Sigmoid colon (tissue), 7 donors: Measurements from ENCODE around the gene CSF3. TPM values are rescaled to one million over a fixed set of nuclear protein-coding genes. Genes with fewer than 3 reads are reported as not detected.

ENCODE experiments used
- DNase-seq: peaks from one replicate; pipeline ENCODE4 v3.0.0-alpha.2; 2019
- H3K27ac ChIP-seq, 4 donors: fragments of 200-600 bp; sonication (generic); one replicate each; pipeline ENCODE4 v1.5.1; 2016 to 2019; ENCODE audit warnings: mild to moderate bottlenecking in 1 of 4
- H3K27me3 ChIP-seq, 3 donors: fragments of 200-600 bp; sonication (generic); one replicate each; pipeline ENCODE4 v1.5.1; 2019; ENCODE audit warnings: mild to moderate bottlenecking in 1 of 3
- H3K36me3 ChIP-seq, 4 donors: fragments of 200-600 bp; sonication (generic); one replicate each; pipeline ENCODE4 v1.5.1; 2016 to 2019
- H3K4me1 ChIP-seq, 4 donors: fragments of 200-600 bp; sonication (generic); one replicate each; pipeline ENCODE4 v1.5.1; 2017 to 2019
- H3K4me3 ChIP-seq, 4 donors: fragments of 200-600 bp; sonication (generic); one replicate each; pipeline ENCODE4 v1.5.1; 2017 to 2019; ENCODE audit warnings: mild to moderate bottlenecking in 2 of 4, moderate library complexity in 1 of 4
- H3K9me3 ChIP-seq, 4 donors: fragments of 200-600 bp in 3 of 4; sonication (generic) in 3 of 4; one replicate each; pipeline versions ENCODE4 v1.5.1 to v1.6.1; 2013 to 2019
- EP300 ChIP-seq, 4 donors: sonication (generic); formaldehyde crosslinking; IDR thresholded peaks; one replicate each; pipeline ENCODE4 v1.6.1; 2017; ENCODE audit warnings: antibody characterized with exemption in 4 of 4
- POLR2A ChIP-seq, 2 donors: fragments of 450-650 bp; IDR thresholded peaks; one replicate each; pipeline ENCODE4 v1.6.1; 2016; ENCODE audit warnings: antibody characterized with exemption in 2 of 2, mild to moderate bottlenecking in 2 of 2, moderate library complexity in 2 of 2
- POLR2AphosphoS5 ChIP-seq, 4 donors: sonication (generic); formaldehyde crosslinking; IDR thresholded peaks; one replicate each; pipeline ENCODE4 v1.6.1; 2017; ENCODE audit warnings: antibody characterized with exemption in 4 of 4
- WGBS, 2 donors: extraction: QIAGEN DNeasy Blood & Tissue Kit; methylation state at CpG; one replicate each; pipeline ENCODE4 v1.1.7; 2013; 5-methylcytosine and 5-hydroxymethylcytosine counted together
- intact Hi-C: fragments of 100-400 bp; cut with DNase I; formaldehyde crosslinking; loops from one replicate; pipeline ENCODE4 v1.15.1; 2023
- polyA plus RNA-seq, 3 donors: library from polyadenylated mRNA; stranded (reverse); fragments of 200-250 nt; gene quantifications; one replicate each; pipeline ENCODE4 v1.2.3, GENCODE V29; 2013
- total RNA-seq, 4 donors: library from RNA; depleted of rRNA; stranded (reverse); fragments of >200 nt; gene quantifications; one replicate each; pipeline ENCODE4 v1.1.0, GENCODE V29; 2016
- TF ChIP-seq, protein P1 (sequence below), 4 experiments: fragments of 450-650 bp in 3 of 4; fragments of 200-600 bp in 1 of 4; IDR thresholded peaks; one replicate each; pipeline ENCODE4 v1.5.1; 2016 to 2019; ENCODE audit warnings: antibody characterized with exemption in 4 of 4, mild to moderate bottlenecking in 3 of 4, moderate library complexity in 2 of 4
- donor health status: healthy with polysubstance abuse.
- donor health status: Bipolar disorder and iron deficiency.
- donor health status: healthy.

CSF3 gene
- total and polyA plus RNA-seq, 7 donors, result 1.2 to 23.3 (median 3.1) TPM; not detected in 4

- WGBS, 2 donors, result 82 to 83% methylated on average over 5 of the region's 5 CpGs
- Histone ChIP-seq H3K27me3 (peaks cover 0 to 7% (median 0%) of the 10 kb centered on the region in 3 donors), H3K4me1 (peaks cover 0 to 7% (median 2%) of the 10 kb centered on the region in 4 donors), H3K27ac (no peak overlapping the region), H3K4me3 (no peak overlapping the region), H3K9me3 (no peaks in the 10 kb centered on the region), H3K36me3 (no peaks in the 10 kb centered on the region)
- intact Hi-C loops, result loop anchor here (10.0 kb wide), 1 partner anchor 350 kb away; the partner anchor contains the start of gene PPP1R1B
- no peak for DNase-seq
- TF ChIP-seq, protein P1, sequence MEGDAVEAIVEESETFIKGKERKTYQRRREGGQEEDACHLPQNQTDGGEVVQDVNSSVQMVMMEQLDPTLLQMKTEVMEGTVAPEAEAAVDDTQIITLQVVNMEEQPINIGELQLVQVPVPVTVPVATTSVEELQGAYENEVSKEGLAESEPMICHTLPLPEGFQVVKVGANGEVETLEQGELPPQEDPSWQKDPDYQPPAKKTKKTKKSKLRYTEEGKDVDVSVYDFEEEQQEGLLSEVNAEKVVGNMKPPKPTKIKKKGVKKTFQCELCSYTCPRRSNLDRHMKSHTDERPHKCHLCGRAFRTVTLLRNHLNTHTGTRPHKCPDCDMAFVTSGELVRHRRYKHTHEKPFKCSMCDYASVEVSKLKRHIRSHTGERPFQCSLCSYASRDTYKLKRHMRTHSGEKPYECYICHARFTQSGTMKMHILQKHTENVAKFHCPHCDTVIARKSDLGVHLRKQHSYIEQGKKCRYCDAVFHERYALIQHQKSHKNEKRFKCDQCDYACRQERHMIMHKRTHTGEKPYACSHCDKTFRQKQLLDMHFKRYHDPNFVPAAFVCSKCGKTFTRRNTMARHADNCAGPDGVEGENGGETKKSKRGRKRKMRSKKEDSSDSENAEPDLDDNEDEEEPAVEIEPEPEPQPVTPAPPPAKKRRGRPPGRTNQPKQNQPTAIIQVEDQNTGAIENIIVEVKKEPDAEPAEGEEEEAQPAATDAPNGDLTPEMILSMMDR (IDR thresholded peaks at IDR 0.05), result no peak
- TF ChIP-seq POLR2A (IDR thresholded peaks at IDR 0.05) (no peak), POLR2AphosphoS5 (IDR thresholded peaks at IDR 0.05) (no peak), EP300 (IDR thresholded peaks at IDR 0.05) (no peak)
Observed at GRCh38 chr17:39974433-39974832, 40.8 kb upstream of the CSF3 start.

DNA sequence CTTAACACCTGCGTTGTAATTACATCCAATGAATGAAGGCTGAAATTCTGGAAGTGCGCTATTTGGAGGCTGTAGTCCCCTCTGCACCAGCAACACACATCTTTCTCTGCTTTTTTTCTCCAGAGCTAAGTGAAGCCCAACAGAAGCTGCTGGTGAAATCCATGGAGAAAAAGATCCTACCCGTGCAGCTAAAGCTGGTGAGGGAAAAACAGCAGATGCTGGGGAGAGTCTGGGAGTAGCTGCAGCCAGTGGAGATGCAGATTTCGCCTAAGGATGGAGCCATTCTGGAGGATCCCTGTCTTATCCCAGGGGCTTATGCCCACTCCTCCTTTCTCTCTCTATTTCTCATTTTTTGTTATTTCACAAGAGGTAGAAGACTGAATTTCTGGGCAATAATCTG, 39.4 kb upstream of the CSF3 start:
- 74 to 80% methylated on average over 4 of the region's 4 CpGs for WGBS, 2 donors
- H3K27me3 ChIP-seq, result peaks cover 0 to 3% (median 0%) of the 10 kb centered on the region in 3 donors
- no peak overlapping the region for H3K27ac ChIP-seq
- no peaks in the 10 kb centered on the region for H3K9me3 ChIP-seq
- TF ChIP-seq POLR2A (IDR thresholded peaks at IDR 0.05) (no peak), POLR2AphosphoS5 (IDR thresholded peaks at IDR 0.05) (no peak), EP300 (IDR thresholded peaks at IDR 0.05) (no peak)
- TF ChIP-seq, protein P1 (IDR thresholded peaks at IDR 0.05), result no peak
- H3K4me1 ChIP-seq, result peaks cover 0 to 15% (median 8%) of the 10 kb centered on the region in 4 donors
- DNase-seq, result no peak
- no peak overlapping the region for H3K4me3 ChIP-seq
- intact Hi-C loops, result loop anchor here (10.0 kb wide), 1 partner anchor 351 kb away; the partner anchor contains the start of gene PPP1R1B
- H3K36me3 ChIP-seq, result no peaks in the 10 kb centered on the region

GRCh38 chr17:39979016-39979670, 36.1 kb upstream of the CSF3 start:
- 80 to 85% methylated on average over 5 of the region's 5 CpGs for WGBS, 2 donors
- Histone ChIP-seq H3K4me3 (no peak overlapping the region), H3K4me1 (peaks cover 0 to 40% (median 30%) of the 10 kb centered on the region in 4 donors), H3K36me3 (peaks cover 0 to 1% (median under 1%) of the 10 kb centered on the region in 4 donors), H3K27me3 (peaks cover 0 to 3% (median 0%) of the 10 kb centered on the region in 3 donors), H3K27ac (peak overlapping the region in 1 of 4 donors; percentile 97), H3K9me3 (no peaks in the 10 kb centered on the region)
- no peak for DNase-seq
- TF ChIP-seq POLR2AphosphoS5 (IDR thresholded peaks at IDR 0.05), result no peak
- TF ChIP-seq, protein P1 (IDR thresholded peaks at IDR 0.05), result no peak
- intact Hi-C loops, result loop anchor here (10.0 kb wide), 1 partner anchor 354 kb away; the partner anchor contains the start of gene PPP1R1B

GRCh38 chr17:39979893-39980350, 35.3 kb upstream of the CSF3 start:
- H3K36me3 ChIP-seq, result peaks cover 5 to 9% (median 7%) of the 10 kb centered on the region in 4 donors
- TF ChIP-seq EP300 (IDR thresholded peaks at IDR 0.05) (no peak), POLR2AphosphoS5 (IDR thresholded peaks at IDR 0.05) (no peak), POLR2A (IDR thresholded peaks at IDR 0.05) (no peak)
- TF ChIP-seq, protein P1 (IDR thresholded peaks at IDR 0.05), result no peak
- H3K9me3 ChIP-seq, result no peaks in the 10 kb centered on the region
- no peak for DNase-seq
- intact Hi-C loops, result loop anchor here (1.0 to 10.0 kb wide), 4 partner anchors 21 to 557 kb away; partner anchors contain the start of gene PPP1R1B
- peaks cover 0 to 40% (median 30%) of the 10 kb centered on the region in 4 donors for H3K4me1 ChIP-seq
- no peaks in the 10 kb centered on the region for H3K27me3 ChIP-seq
- WGBS, 2 donors, result 0 to 1% methylated on average over 10 of the region's 10 CpGs
- peak overlapping the region; percentile 40 to 99 (median 84) for H3K4me3 ChIP-seq
- peak overlapping the region; percentile 95 to 98 (median 97) for H3K27ac ChIP-seq
